MM.1S (cell line): ENCODE data around the gene CAMSAP1.

Source experiments
- EZH2 ChIP-seq: fragments of 300-600 bp; sonication (generic); optimal IDR thresholded peaks from 2 replicates; pipeline ENCODE3; 2017; ENCODE audit warnings: low read depth, mild to moderate bottlenecking, antibody characterized with exemption, low read length, mixed read lengths
- EZH2phosphoT487 ChIP-seq: fragments of 300-600 bp; sonication (generic); IDR thresholded peaks from 2 replicates; pipeline ENCODE4 v1.6.1; 2018; ENCODE audit warnings: antibody characterized with exemption, low read length
- TF ChIP-seq, protein P1 (sequence below): fragments of 300-600 bp; sonication (generic); IDR thresholded peaks from 2 replicates; pipeline ENCODE4 v1.5.1; 2016; ENCODE audit warnings: antibody characterized with exemption, low read length, mixed read lengths

DNA sequence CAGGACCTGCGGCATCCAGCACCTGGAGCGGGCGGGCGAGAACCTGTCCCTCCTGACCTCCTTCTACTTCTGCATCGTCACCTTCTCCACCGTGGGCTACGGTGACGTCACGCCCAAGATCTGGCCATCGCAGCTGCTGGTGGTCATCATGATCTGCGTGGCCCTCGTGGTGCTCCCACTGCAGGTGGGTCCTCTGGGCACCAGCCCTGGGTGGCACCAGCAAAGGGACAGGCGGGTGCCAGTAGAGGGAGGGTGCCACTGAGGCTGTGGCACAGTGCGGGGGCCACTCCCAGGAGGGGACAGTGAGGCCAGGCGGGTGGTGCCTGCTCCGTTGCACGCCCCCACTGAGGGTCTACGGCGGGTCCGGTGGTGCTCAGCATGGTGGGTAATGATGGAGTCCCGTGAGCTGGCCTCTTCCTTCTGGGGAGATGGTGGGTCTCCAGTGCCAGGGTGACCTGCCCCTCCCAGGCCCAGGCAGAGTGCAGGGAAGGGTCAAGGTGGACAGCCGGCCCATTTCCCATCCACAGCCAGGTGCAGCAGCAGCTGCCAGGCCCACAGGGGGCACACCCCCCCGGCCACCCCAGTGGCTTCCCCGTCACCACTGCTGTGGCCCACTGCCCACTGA, 147.6 kb downstream of the CAMSAP1 start:
- TF ChIP-seq, protein P1, sequence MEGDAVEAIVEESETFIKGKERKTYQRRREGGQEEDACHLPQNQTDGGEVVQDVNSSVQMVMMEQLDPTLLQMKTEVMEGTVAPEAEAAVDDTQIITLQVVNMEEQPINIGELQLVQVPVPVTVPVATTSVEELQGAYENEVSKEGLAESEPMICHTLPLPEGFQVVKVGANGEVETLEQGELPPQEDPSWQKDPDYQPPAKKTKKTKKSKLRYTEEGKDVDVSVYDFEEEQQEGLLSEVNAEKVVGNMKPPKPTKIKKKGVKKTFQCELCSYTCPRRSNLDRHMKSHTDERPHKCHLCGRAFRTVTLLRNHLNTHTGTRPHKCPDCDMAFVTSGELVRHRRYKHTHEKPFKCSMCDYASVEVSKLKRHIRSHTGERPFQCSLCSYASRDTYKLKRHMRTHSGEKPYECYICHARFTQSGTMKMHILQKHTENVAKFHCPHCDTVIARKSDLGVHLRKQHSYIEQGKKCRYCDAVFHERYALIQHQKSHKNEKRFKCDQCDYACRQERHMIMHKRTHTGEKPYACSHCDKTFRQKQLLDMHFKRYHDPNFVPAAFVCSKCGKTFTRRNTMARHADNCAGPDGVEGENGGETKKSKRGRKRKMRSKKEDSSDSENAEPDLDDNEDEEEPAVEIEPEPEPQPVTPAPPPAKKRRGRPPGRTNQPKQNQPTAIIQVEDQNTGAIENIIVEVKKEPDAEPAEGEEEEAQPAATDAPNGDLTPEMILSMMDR, result no peak
- TF ChIP-seq EZH2 (no peak), EZH2phosphoT487 (no peak)
